Colonic mucosa (tissue), 4 donors: Measurements from ENCODE around the gene SH3GL2. TPM values are rescaled to one million over a fixed set of nuclear protein-coding genes. Genes with fewer than 3 reads are reported as not detected.

Experiments used
- DNase-seq: peaks from one replicate; pipeline ENCODE4 v3.0.0-alpha.2; 2020
- H3K27ac ChIP-seq: fragments of 200-600 bp; one replicate; pipeline ENCODE4 v1.8.0; 2021
- H3K27me3 ChIP-seq: fragments of 200-600 bp; one replicate; pipeline ENCODE4 v1.8.0; 2021
- H3K36me3 ChIP-seq: fragments of 200-600 bp; one replicate; pipeline ENCODE4 v1.8.0; 2021
- H3K4me1 ChIP-seq: fragments of 200-600 bp; one replicate; pipeline ENCODE4 v1.8.0; 2021; ENCODE audit warnings: mild to moderate bottlenecking
- H3K4me3 ChIP-seq: fragments of 200-600 bp; one replicate; pipeline ENCODE4 v1.8.0; 2021
- H3K9ac ChIP-seq, 2 donors: one replicate each; pipeline ENCODE4 v1.7.0; 2013; ENCODE audit warnings: control low read depth in 2 of 2, low read depth in 2 of 2, low read length in 2 of 2
- H3K9me3 ChIP-seq: fragments of 200-600 bp; one replicate; pipeline ENCODE4 v1.8.0; 2021
- intact Hi-C: fragments of 100-400 bp; cut with DNase I; formaldehyde crosslinking; loops from one replicate; pipeline ENCODE4 v1.14.1; 2022
- total RNA-seq, 2 donors: library from RNA; stranded (reverse); fragmentation: NEBNext Ultra II Directional in 1 of 2; extraction: Animal tissue kit (Norgen Biotek cat#: 25700) in 1 of 2; gene quantifications; one replicate each; pipeline ENCODE4 v1.2.1, GENCODE V29; 2021
- TF ChIP-seq, protein P1 (sequence below): fragments of 200-600 bp; IDR thresholded peaks from one replicate; pipeline ENCODE4 v1.8.0; 2022; ENCODE audit warnings: antibody characterized with exemption, mild to moderate bottlenecking
- donor health status: healthy.
- donor health status: DM: no; HTN: no; CAD: no.
- donor health status: DM: no; HTN: no; CAD: no.

Gene SH3GL2
- total RNA-seq, 2 donors from 2014 or later = 1.1 TPM

DNA sequence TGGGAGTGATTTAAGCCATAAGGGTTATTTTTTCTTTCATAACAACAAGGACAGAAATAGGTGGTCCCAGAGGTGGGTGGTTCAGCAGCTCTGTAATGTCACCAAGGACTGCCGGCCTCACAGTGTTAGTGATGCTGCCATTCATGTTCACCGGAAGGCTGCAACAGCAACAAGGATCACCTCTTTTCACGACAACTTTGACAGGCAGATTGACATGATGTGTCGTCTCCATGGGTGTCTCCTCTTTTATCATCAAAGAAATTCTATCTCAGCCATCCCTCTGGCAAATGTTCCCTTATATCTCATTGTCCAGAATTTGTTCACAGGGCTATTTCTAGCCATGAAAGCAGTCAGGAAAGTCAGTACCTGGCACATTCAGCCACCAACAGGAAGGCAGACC, 231.5 kb downstream of the SH3GL2 start:
- Histone ChIP-seq H3K4me3 (no peak overlapping the region), H3K27ac (no peak overlapping the region), H3K9ac (no peak overlapping the region), H3K4me1 (no peaks in the 10 kb centered on the region), H3K9me3 (no peaks in the 10 kb centered on the region), H3K27me3 (no peaks in the 10 kb centered on the region), H3K36me3 (no peaks in the 10 kb centered on the region)
- intact Hi-C loops = loop anchor here (2.0 to 10.0 kb wide), 4 partner anchors 154 to 402 kb away; no protein-coding TSS in a partner anchor
- no peak for DNase-seq
- TF ChIP-seq, protein P1, sequence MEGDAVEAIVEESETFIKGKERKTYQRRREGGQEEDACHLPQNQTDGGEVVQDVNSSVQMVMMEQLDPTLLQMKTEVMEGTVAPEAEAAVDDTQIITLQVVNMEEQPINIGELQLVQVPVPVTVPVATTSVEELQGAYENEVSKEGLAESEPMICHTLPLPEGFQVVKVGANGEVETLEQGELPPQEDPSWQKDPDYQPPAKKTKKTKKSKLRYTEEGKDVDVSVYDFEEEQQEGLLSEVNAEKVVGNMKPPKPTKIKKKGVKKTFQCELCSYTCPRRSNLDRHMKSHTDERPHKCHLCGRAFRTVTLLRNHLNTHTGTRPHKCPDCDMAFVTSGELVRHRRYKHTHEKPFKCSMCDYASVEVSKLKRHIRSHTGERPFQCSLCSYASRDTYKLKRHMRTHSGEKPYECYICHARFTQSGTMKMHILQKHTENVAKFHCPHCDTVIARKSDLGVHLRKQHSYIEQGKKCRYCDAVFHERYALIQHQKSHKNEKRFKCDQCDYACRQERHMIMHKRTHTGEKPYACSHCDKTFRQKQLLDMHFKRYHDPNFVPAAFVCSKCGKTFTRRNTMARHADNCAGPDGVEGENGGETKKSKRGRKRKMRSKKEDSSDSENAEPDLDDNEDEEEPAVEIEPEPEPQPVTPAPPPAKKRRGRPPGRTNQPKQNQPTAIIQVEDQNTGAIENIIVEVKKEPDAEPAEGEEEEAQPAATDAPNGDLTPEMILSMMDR = no peak

DNA sequence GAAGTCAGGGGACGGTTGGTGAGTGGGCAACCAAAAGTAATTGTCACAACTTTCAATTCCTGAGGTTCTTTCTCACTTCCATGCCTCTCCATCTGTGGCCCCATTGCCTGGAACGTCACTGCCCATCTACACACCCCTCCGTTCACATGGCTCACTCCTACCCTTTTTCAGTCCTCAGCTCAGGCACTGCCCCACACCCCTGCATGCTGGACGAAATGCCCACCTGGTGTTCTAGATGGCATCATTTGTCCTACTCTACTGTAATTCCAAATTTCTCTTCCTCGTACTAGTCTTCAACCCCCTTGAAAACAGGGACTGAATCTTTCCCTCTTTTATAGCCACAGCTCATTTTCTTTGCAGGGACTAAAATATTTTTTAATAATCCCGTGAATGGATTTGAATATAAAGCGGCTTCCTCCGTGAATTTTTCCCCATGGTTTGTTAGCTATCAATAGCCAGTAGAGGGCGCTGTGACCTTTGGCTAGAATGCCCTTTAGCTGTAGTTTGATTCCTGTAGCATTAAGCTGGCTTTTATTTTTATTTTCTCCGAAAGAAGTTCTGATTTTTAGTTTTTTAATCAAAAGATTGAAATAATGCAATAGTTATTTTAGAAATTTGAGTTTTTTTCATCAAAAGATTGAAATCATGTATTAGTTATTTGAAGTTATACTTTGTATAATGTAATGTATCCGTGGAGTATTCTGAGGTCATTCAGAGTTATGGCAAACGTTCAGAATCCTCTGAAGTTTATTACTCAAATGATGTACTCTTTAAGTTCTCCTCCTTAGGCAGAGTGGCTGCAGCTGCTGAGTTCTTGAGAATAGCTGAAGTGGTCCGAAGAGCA, 232.1 kb downstream of the SH3GL2 start:
- H3K4me1 ChIP-seq = no peaks in the 10 kb centered on the region
- no peak overlapping the region for H3K9ac ChIP-seq
- intact Hi-C loops = loop anchor here (2.0 to 10.0 kb wide), 4 partner anchors 154 to 402 kb away; no protein-coding TSS in a partner anchor
- no peaks in the 10 kb centered on the region for H3K9me3 ChIP-seq
- H3K27me3 ChIP-seq = no peaks in the 10 kb centered on the region
- no peak overlapping the region for H3K4me3 ChIP-seq
- DNase-seq = peak; percentile 77
- TF ChIP-seq, protein P1 = peak; percentile 87
- H3K36me3 ChIP-seq = no peaks in the 10 kb centered on the region
- no peak overlapping the region for H3K27ac ChIP-seq

GRCh38 chr9:17813798-17814197, 234.9 kb downstream of the SH3GL2 start:
- TF ChIP-seq, protein P1 = no peak
- no peaks in the 10 kb centered on the region for H3K27me3 ChIP-seq
- H3K4me1 ChIP-seq = no peaks in the 10 kb centered on the region
- no peak for DNase-seq
- intact Hi-C loops = loop anchor here (10.0 kb wide), 3 partner anchors 151 to 331 kb away; no protein-coding TSS in a partner anchor
- H3K36me3 ChIP-seq = no peaks in the 10 kb centered on the region
- no peak overlapping the region for H3K4me3 ChIP-seq
- H3K27ac ChIP-seq = no peak overlapping the region
- H3K9me3 ChIP-seq = no peaks in the 10 kb centered on the region
- H3K9ac ChIP-seq = no peak overlapping the region

GRCh38 chr9:17816431-17817027, 237.7 kb downstream of the SH3GL2 start:
- Histone ChIP-seq H3K36me3 (no peaks in the 10 kb centered on the region), H3K27ac (no peak overlapping the region), H3K4me3 (no peak overlapping the region), H3K9ac (no peak overlapping the region), H3K9me3 (no peaks in the 10 kb centered on the region), H3K27me3 (no peaks in the 10 kb centered on the region), H3K4me1 (no peaks in the 10 kb centered on the region)
- intact Hi-C loops = loop anchor here (10.0 kb wide), 3 partner anchors 148 to 328 kb away; no protein-coding TSS in a partner anchor
- TF ChIP-seq, protein P1 = no peak
- DNase-seq = no peak

DNA sequence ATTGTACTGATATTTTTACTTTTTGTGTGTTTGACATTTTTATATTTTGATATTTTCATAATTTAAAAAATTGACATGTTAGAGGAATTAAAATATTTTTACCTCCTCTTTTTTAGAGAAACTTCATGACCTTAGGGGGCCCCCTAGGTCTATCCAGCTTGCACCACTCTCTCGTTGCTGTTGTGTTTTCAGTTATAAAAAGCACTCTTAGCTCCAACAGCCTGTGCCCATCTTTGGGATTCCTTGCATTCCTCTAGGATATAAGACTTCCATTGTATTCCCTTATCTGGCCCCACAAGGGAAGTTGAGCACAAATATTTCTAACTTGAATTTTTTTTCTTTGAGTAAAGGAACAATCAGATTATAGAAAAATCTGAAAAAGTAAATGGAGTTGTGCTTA, 245.3 kb downstream of the SH3GL2 start:
- H3K4me1 ChIP-seq = no peaks in the 10 kb centered on the region
- H3K4me3 ChIP-seq = no peak overlapping the region
- H3K27me3 ChIP-seq = no peaks in the 10 kb centered on the region
- DNase-seq = no peak
- H3K27ac ChIP-seq = no peak overlapping the region
- H3K36me3 ChIP-seq = no peaks in the 10 kb centered on the region
- TF ChIP-seq, protein P1 = no peak
- intact Hi-C loops = no loop called here
- H3K9ac ChIP-seq = no peak overlapping the region
- H3K9me3 ChIP-seq = no peaks in the 10 kb centered on the region
